ENCODE measurements around the gene CEPT1.

GRCh38 chr1:111228748-111229126, 88.7 kb downstream of the CEPT1 start:
- TF ChIP-seq, protein P1, sequence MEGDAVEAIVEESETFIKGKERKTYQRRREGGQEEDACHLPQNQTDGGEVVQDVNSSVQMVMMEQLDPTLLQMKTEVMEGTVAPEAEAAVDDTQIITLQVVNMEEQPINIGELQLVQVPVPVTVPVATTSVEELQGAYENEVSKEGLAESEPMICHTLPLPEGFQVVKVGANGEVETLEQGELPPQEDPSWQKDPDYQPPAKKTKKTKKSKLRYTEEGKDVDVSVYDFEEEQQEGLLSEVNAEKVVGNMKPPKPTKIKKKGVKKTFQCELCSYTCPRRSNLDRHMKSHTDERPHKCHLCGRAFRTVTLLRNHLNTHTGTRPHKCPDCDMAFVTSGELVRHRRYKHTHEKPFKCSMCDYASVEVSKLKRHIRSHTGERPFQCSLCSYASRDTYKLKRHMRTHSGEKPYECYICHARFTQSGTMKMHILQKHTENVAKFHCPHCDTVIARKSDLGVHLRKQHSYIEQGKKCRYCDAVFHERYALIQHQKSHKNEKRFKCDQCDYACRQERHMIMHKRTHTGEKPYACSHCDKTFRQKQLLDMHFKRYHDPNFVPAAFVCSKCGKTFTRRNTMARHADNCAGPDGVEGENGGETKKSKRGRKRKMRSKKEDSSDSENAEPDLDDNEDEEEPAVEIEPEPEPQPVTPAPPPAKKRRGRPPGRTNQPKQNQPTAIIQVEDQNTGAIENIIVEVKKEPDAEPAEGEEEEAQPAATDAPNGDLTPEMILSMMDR (IDR thresholded peaks at IDR 0.05 in 2 of 3, conservative IDR thresholded peaks at IDR 0.05 in 1 of 3; ENCODE audit: insufficient read depth in 2 of 3, low read depth in 1 of 3, low read length in 3 of 3), result no peak
- TF ChIP-seq SMARCE1 (IDR thresholded peaks at IDR 0.05) (no peak), L3MBTL2 (IDR thresholded peaks at IDR 0.05) (no peak), RNF2 (IDR thresholded peaks at IDR 0.05) (no peak)

All from K562 (cell line).